KBM-7 (cell line): ENCODE results near the gene LGALS13.
"Not testable (repeated sequence)": the region's sequence is repeated elsewhere in the genome, so short reads cannot be mapped to it uniquely, and the experiment has no call there.

Experiments
- DNase-seq: peaks from one replicate; pipeline ENCODE4 v3.0.0-alpha.2; 2015
- in situ Hi-C: fragments of 300-500 bp; cut with MboI; formaldehyde crosslinking; loops from 2 replicates; pipeline ENCODE4 v1.14.3; 2020; ENCODE audit warnings: low sequenced_read_pairs, low pct_unique_long_range_greater_than_20kb, mixed read lengths

Gene LGALS13

GRCh38 chr19:39607021-39607420 lies 4.7 kb downstream of the LGALS13 start:
- no peak for DNase-seq
- in situ Hi-C loops: no loop called here

GRCh38 chr19:39607561-39607960 lies 5.2 kb downstream of the LGALS13 start:
- in situ Hi-C loops: no loop called here
- no peak for DNase-seq

- no peak for DNase-seq
- in situ Hi-C loops: no loop called here
Observed at GRCh38 chr19:39613597-39613996, 11.3 kb downstream of the LGALS13 start.

GRCh38 chr19:39617745-39618144 lies 15.4 kb downstream of the LGALS13 start:
- no peak for DNase-seq
- in situ Hi-C loops: no loop called here

- no peak for DNase-seq
- in situ Hi-C loops: no loop called here
Observed at GRCh38 chr19:39623946-39624345, 21.6 kb downstream of the LGALS13 start.

GRCh38 chr19:39627631-39628030 lies 25.3 kb downstream of the LGALS13 start:
- DNase-seq, in situ Hi-C loops: not testable (repeated sequence)

GRCh38 chr19:39631178-39631577 lies 28.9 kb downstream of the LGALS13 start:
- in situ Hi-C loops: no loop called here
- DNase-seq: no peak

- in situ Hi-C loops: no loop called here
- DNase-seq: no peak
Observed at GRCh38 chr19:39631626-39632025, 29.3 kb downstream of the LGALS13 start.

GRCh38 chr19:39637891-39638290 lies 35.6 kb downstream of the LGALS13 start:
- no peak for DNase-seq
- in situ Hi-C loops: no loop called here

- DNase-seq: no peak
- in situ Hi-C loops: no loop called here
Observed at GRCh38 chr19:39641773-39642172, 39.4 kb downstream of the LGALS13 start.

- DNase-seq: no peak
- in situ Hi-C loops: no loop called here
Observed at GRCh38 chr19:39643591-39643990, 41.3 kb downstream of the LGALS13 start.

- DNase-seq: peak; percentile 29
- in situ Hi-C loops: no loop called here
Observed at GRCh38 chr19:39645800-39646411, 43.6 kb downstream of the LGALS13 start.

- in situ Hi-C loops: no loop called here
- no peak for DNase-seq
Observed at GRCh38 chr19:39647918-39648317, 45.6 kb downstream of the LGALS13 start.

GRCh38 chr19:39655613-39656012 lies 53.3 kb downstream of the LGALS13 start, which contains the start of gene LGALS16:
LGALS16 (plus strand) TSS chr19:39655913; CDS start chr19:39655962, 49 bp downstream.
- in situ Hi-C loops: loop anchor here (25.0 kb wide), 1 partner anchor 93 kb away; no protein-coding TSS in a partner anchor

More at GRCh38 chr19:39655613-39656012, 53.3 kb downstream of the LGALS13 start, which contains the start of gene LGALS16:
- DNase-seq: no peak
